ENCODE results near the gene WBP2NL. TPM values are rescaled to one million over a fixed set of nuclear protein-coding genes. Genes with fewer than 3 reads are reported as not detected.

WBP2NL gene
- polyA plus RNA-seq, 1 experiment: 0.21 TPM

DNA sequence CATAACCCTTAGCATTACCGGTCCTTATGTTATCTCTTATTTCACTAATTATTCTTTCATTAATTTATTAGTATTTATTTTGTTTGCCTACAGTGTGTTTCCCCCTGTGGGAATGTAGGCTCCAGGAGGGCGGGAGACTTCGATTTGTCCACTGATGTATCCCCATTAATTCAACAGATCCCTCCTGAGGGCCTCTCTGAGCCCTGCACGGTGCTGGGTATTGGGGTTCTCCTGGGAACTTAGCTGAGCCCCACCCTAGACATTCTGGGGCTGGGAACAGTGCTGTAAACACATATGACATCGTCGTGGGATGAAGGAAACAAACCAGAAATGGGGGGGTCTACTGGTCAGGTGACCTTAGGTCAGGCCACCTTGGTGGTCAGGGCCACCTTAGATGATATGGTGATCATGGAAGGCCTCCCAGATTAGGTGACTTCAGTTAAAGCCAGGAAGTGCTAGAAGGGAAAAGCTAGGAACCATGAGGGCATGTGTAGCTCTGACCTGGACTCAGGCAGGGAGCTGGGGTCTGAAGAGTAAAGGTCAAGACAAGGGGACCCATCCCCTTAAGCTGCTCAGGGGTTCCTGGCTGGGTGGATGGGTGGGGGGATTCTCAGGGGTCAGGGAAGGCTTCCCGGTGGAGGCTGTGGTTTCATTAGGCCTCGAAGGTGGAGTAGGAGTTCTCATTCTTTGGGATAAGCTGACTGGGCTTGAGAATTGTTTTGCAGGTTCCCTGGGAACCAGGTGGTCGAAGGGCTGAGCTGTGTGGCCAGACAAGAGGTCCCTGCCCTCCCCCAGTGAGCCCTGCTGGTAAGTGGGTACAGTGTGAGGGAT is 76.5 kb downstream of the WBP2NL start:
- no peak for TF ChIP-seq CTCF (IDR thresholded peaks at IDR 0.05; ENCODE audit: low read depth, low read length)
- POLR2A ChIA-PET: interaction anchor here (0.5 to 1.3 kb wide), 3 partner anchors 13 to 109 kb away, joined by 3 to 4 read pairs (median 3); partner anchors contain the start of gene NDUFA6
- peak overlapping the region; percentile 68 for H3K4me3 ChIP-seq (ENCODE audit: low read depth, low read length)
- no peaks in the 10 kb centered on the region for H3K27me3 ChIP-seq (ENCODE audit: control insufficient read depth, insufficient read depth, low read length)
- peaks cover 7% of the 10 kb centered on the region for H3K9me3 ChIP-seq (ENCODE audit: control insufficient read depth, insufficient read depth, low read length)
- no peak for DNase-seq (ENCODE audit: low read depth, low spot score)
- peak overlapping the region; percentile 31 for H3K27ac ChIP-seq (ENCODE audit: low read depth, low read length)
- CTCF ChIA-PET: interaction anchor here (0.7 to 1.1 kb wide), 4 partner anchors 16 to 378 kb away, joined by 3 to 8 read pairs (median 4); no protein-coding TSS in a partner anchor

GRCh38 chr22:42076764-42077485 is 78.3 kb downstream of the WBP2NL start:
- no peak overlapping the region for H3K27ac ChIP-seq (ENCODE audit: low read depth, low read length)
- DNase-seq (ENCODE audit: low read depth, low spot score): no peak
- TF ChIP-seq CTCF (IDR thresholded peaks at IDR 0.05; ENCODE audit: low read depth, low read length): no peak
- ChIA-PET CTCF (interaction anchor here (0.7 kb wide), 1 partner anchor 46 kb away, joined by 4 read pairs; no protein-coding TSS in a partner anchor), POLR2A (no interaction called here)
- H3K27me3 ChIP-seq (ENCODE audit: control insufficient read depth, insufficient read depth, low read length): no peaks in the 10 kb centered on the region
- H3K4me3 ChIP-seq (ENCODE audit: low read depth, low read length): no peak overlapping the region
- H3K9me3 ChIP-seq (ENCODE audit: control insufficient read depth, insufficient read depth, low read length): peaks cover 7% of the 10 kb centered on the region

- ChIA-PET CTCF (interaction anchor here (0.6 kb wide), 1 partner anchor 380 kb away, joined by 3 read pairs; no protein-coding TSS in a partner anchor), POLR2A (no interaction called here)
- Histone ChIP-seq H3K27ac (ENCODE audit: low read depth, low read length) (no peak overlapping the region), H3K9me3 (ENCODE audit: control insufficient read depth, insufficient read depth, low read length) (peaks cover 7% of the 10 kb centered on the region), H3K27me3 (ENCODE audit: control insufficient read depth, insufficient read depth, low read length) (no peaks in the 10 kb centered on the region), H3K4me3 (ENCODE audit: low read depth, low read length) (no peak overlapping the region)
- DNase-seq (ENCODE audit: low read depth, low spot score): no peak
- no peak for TF ChIP-seq CTCF (IDR thresholded peaks at IDR 0.05; ENCODE audit: low read depth, low read length)
Measured at GRCh38 chr22:42077486-42078125, 79.0 kb downstream of the WBP2NL start.

Small RNAs within 50 kb of the gene (small RNA-seq; reads per million reads assigned to genes)
- gene SNORD13P1 (ENCODE audit: insufficient read length, low read depth): not detected

Other genes with a start within 250 kb of the WBP2NL start
- gene CCDC134, start 198.1 kb upstream of the WBP2NL start, polyA plus RNA-seq (2011; rRNA removed): 2.6 and 3.5 TPM in 2 replicates
- gene SREBF2, start 165.7 kb upstream of the WBP2NL start, polyA plus RNA-seq (2011; rRNA removed): 31.7 and 39.1 TPM in 2 replicates
- gene SHISA8, start 83.7 kb upstream of the WBP2NL start, polyA plus RNA-seq (2011; rRNA removed): not detected in 2 replicates
- gene TNFRSF13C, start 72.0 kb upstream of the WBP2NL start, polyA plus RNA-seq (2011; rRNA removed): 0.06 and 0.07 TPM in 2 replicates
- gene CENPM, start 51.6 kb upstream of the WBP2NL start, polyA plus RNA-seq (2011; rRNA removed): 5.1 and 6.8 TPM in 2 replicates
- gene SEPTIN3, start 29.3 kb upstream of the WBP2NL start, polyA plus RNA-seq (2011; rRNA removed): 0.22 and 0.24 TPM in 2 replicates
- 35.2 and 46.4 TPM in 2 replicates for gene NAGA, start 72.0 kb downstream of the WBP2NL start, polyA plus RNA-seq (2011; rRNA removed)
- gene PHETA2, start 75.5 kb downstream of the WBP2NL start, polyA plus RNA-seq (2011; rRNA removed): 10.6 and 12.6 TPM in 2 replicates
- gene SMDT1, start 80.9 kb downstream of the WBP2NL start, polyA plus RNA-seq (2011; rRNA removed): 25.6 and 28.9 TPM in 2 replicates
- 90.4 and 103 TPM in 2 replicates for gene NDUFA6, start 92.0 kb downstream of the WBP2NL start, polyA plus RNA-seq (2011; rRNA removed)
- gene CYP2D6, start 132.0 kb downstream of the WBP2NL start, polyA plus RNA-seq (2011; rRNA removed): 0.15 and 0.37 TPM in 2 replicates

All from AG04450 (cell line).